Measurements from ENCODE around the gene SLC26A8. TPM values are rescaled to one million over a fixed set of nuclear protein-coding genes. Genes with fewer than 3 reads are reported as not detected.

SLC26A8 gene
- polyA plus RNA-seq, 1 donor from 2014 or later, result not detected

DNA sequence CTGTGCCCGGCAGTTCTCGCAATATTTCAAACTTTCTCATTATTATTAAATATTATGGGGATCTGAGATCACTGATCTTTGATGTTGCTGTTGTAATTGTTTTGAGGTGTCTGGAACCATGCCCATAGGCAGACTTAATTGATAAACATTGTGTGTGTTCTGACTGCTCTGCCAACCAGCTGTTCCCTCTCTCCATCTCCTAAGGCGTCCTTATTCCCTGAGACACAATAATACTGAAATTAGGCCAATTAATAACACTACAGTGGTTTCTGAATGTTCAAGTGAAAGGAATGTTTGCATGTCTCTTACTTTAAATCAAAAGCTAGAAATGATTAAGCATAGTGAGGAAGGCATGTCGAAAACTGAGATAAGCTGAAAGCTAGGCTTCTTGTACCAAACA is 10.8 kb upstream of the SLC26A8 start:
- Histone ChIP-seq H3K4me3 (ENCODE audit: low read length) (no peak overlapping the region), H3F3A (ENCODE audit: insufficient read depth, low read length, poor library complexity, severe bottlenecking) (no peaks in the 10 kb centered on the region), H3K4me2 (ENCODE audit: low read length) (no peak overlapping the region), H3K9me2 (ENCODE audit: insufficient read depth, low read length) (no peaks in the 10 kb centered on the region), H4K20me1 (ENCODE audit: insufficient read depth) (no peaks in the 10 kb centered on the region), H3K9ac (ENCODE audit: low read length) (no peak overlapping the region), H3K9me3 (ENCODE audit: low read length) (no peaks in the 10 kb centered on the region), H3K36me3 (ENCODE audit: insufficient read depth, low read length) (no peaks in the 10 kb centered on the region), H2AFZ (ENCODE audit: low read depth, low read length) (no peak overlapping the region), H3K27me3 (ENCODE audit: insufficient read depth, low read depth, low read length) (no peaks in the 10 kb centered on the region), H3K79me2 (replicated peaks; ENCODE audit: insufficient read depth, low read length) (peaks cover 69% of the 10 kb centered on the region), H3K27ac (ENCODE audit: low read length) (no peak overlapping the region)
- no peak for TF ChIP-seq RAD21 (conservative IDR thresholded peaks at IDR 0.05)
- no peak for TF ChIP-seq POLR2AphosphoS5 (IDR thresholded peaks at IDR 0.05)
- no peak for TF ChIP-seq EP300 (conservative IDR thresholded peaks at IDR 0.05; ENCODE audit: poor library complexity, severe bottlenecking)
- TF ChIP-seq SMC3 (conservative IDR thresholded peaks at IDR 0.05; ENCODE audit: poor library complexity), result no peak
- TF ChIP-seq, protein P1, sequence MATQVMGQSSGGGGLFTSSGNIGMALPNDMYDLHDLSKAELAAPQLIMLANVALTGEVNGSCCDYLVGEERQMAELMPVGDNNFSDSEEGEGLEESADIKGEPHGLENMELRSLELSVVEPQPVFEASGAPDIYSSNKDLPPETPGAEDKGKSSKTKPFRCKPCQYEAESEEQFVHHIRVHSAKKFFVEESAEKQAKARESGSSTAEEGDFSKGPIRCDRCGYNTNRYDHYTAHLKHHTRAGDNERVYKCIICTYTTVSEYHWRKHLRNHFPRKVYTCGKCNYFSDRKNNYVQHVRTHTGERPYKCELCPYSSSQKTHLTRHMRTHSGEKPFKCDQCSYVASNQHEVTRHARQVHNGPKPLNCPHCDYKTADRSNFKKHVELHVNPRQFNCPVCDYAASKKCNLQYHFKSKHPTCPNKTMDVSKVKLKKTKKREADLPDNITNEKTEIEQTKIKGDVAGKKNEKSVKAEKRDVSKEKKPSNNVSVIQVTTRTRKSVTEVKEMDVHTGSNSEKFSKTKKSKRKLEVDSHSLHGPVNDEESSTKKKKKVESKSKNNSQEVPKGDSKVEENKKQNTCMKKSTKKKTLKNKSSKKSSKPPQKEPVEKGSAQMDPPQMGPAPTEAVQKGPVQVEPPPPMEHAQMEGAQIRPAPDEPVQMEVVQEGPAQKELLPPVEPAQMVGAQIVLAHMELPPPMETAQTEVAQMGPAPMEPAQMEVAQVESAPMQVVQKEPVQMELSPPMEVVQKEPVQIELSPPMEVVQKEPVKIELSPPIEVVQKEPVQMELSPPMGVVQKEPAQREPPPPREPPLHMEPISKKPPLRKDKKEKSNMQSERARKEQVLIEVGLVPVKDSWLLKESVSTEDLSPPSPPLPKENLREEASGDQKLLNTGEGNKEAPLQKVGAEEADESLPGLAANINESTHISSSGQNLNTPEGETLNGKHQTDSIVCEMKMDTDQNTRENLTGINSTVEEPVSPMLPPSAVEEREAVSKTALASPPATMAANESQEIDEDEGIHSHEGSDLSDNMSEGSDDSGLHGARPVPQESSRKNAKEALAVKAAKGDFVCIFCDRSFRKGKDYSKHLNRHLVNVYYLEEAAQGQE (IDR thresholded peaks at IDR 0.05; ENCODE audit: borderline replicate concordance), result no peak
- TF ChIP-seq TAF1 (IDR thresholded peaks at IDR 0.05; ENCODE audit: low read depth), result no peak
- TF ChIP-seq EZH2 (IDR thresholded peaks at IDR 0.05; ENCODE audit: borderline replicate concordance, insufficient read depth, low read length, poor library complexity, severe bottlenecking), result no peak

DNA sequence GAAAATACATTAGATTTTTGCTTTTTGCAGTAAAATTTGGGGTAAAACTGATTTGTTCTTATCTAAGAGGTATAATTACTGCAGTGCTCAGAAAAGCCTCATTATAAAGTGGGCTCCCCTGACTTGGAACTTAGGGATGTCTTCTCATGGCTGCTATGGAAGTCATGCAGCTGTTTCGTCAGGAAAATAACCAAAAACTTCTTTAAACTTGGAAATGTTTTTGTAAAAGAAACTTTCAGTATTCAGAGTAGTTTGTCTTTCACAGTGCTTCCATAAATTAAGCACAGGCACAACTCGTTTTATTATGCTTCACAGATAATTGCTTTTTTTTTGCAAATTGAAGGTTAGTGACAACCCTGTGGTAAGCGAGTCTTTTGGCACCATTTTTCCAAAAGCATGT is 10.0 kb upstream of the SLC26A8 start:
- Histone ChIP-seq H3K9me3 (ENCODE audit: low read length) (no peaks in the 10 kb centered on the region), H2AFZ (ENCODE audit: low read depth, low read length) (no peak overlapping the region), H3K36me3 (ENCODE audit: insufficient read depth, low read length) (no peaks in the 10 kb centered on the region), H3K9me2 (ENCODE audit: insufficient read depth, low read length) (no peaks in the 10 kb centered on the region), H3K27me3 (ENCODE audit: insufficient read depth, low read depth, low read length) (no peaks in the 10 kb centered on the region), H4K20me1 (ENCODE audit: insufficient read depth) (no peaks in the 10 kb centered on the region), H3K79me2 (replicated peaks; ENCODE audit: insufficient read depth, low read length) (peaks cover 77% of the 10 kb centered on the region), H3K4me2 (ENCODE audit: low read length) (no peak overlapping the region), H3K9ac (ENCODE audit: low read length) (no peak overlapping the region), H3F3A (ENCODE audit: insufficient read depth, low read length, poor library complexity, severe bottlenecking) (no peaks in the 10 kb centered on the region), H3K27ac (ENCODE audit: low read length) (no peak overlapping the region), H3K4me3 (ENCODE audit: low read length) (no peak overlapping the region)
- TF ChIP-seq RAD21 (conservative IDR thresholded peaks at IDR 0.05) (no peak), TAF1 (IDR thresholded peaks at IDR 0.05; ENCODE audit: low read depth) (no peak), EZH2 (IDR thresholded peaks at IDR 0.05; ENCODE audit: borderline replicate concordance, insufficient read depth, low read length, poor library complexity, severe bottlenecking) (no peak), SMC3 (conservative IDR thresholded peaks at IDR 0.05; ENCODE audit: poor library complexity) (no peak), EP300 (conservative IDR thresholded peaks at IDR 0.05; ENCODE audit: poor library complexity, severe bottlenecking) (no peak), MXI1 (conservative IDR thresholded peaks at IDR 0.05; ENCODE audit: poor library complexity, severe bottlenecking) (no peak), POLR2AphosphoS5 (IDR thresholded peaks at IDR 0.05) (no peak)
- TF ChIP-seq, protein P2, sequence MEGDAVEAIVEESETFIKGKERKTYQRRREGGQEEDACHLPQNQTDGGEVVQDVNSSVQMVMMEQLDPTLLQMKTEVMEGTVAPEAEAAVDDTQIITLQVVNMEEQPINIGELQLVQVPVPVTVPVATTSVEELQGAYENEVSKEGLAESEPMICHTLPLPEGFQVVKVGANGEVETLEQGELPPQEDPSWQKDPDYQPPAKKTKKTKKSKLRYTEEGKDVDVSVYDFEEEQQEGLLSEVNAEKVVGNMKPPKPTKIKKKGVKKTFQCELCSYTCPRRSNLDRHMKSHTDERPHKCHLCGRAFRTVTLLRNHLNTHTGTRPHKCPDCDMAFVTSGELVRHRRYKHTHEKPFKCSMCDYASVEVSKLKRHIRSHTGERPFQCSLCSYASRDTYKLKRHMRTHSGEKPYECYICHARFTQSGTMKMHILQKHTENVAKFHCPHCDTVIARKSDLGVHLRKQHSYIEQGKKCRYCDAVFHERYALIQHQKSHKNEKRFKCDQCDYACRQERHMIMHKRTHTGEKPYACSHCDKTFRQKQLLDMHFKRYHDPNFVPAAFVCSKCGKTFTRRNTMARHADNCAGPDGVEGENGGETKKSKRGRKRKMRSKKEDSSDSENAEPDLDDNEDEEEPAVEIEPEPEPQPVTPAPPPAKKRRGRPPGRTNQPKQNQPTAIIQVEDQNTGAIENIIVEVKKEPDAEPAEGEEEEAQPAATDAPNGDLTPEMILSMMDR (IDR thresholded peaks at IDR 0.05; ENCODE audit: poor library complexity, severe bottlenecking), result no peak
- TF ChIP-seq, protein P1 (IDR thresholded peaks at IDR 0.05; ENCODE audit: borderline replicate concordance), result no peak
